Measurements from ENCODE around the gene ZNF362.
A peak's percentile ranks its signal among the peaks of the same experiment; 100 is the strongest.

Gene ZNF362

GRCh38 chr1:33269621-33270020, 13.3 kb downstream of the ZNF362 start:
- no peak for DNase-seq

GRCh38 chr1:33270379-33270778, 14.1 kb downstream of the ZNF362 start:
- DNase-seq, result no peak

GRCh38 chr1:33270808-33271465, 14.6 kb downstream of the ZNF362 start:
- no peak for DNase-seq

GRCh38 chr1:33271666-33272505, 15.6 kb downstream of the ZNF362 start:
- DNase-seq, result no peak

GRCh38 chr1:33272509-33272908, 16.2 kb downstream of the ZNF362 start:
- no peak for DNase-seq

- DNase-seq, result no peak
Observed at GRCh38 chr1:33272930-33273329, 16.6 kb downstream of the ZNF362 start.

- DNase-seq, result peak; percentile 33
Observed at GRCh38 chr1:33273406-33273805, 17.1 kb downstream of the ZNF362 start.

GRCh38 chr1:33273961-33274371, 17.7 kb downstream of the ZNF362 start:
- DNase-seq, result no peak

GRCh38 chr1:33274446-33274845, 18.2 kb downstream of the ZNF362 start:
- no peak for DNase-seq

- DNase-seq, result no peak
Observed at GRCh38 chr1:33275195-33275594, 18.9 kb downstream of the ZNF362 start.

GRCh38 chr1:33275706-33276572, 19.6 kb downstream of the ZNF362 start:
- DNase-seq, result no peak

- DNase-seq, result no peak
Observed at GRCh38 chr1:33276573-33277298, 20.4 kb downstream of the ZNF362 start.

- no peak for DNase-seq
Observed at GRCh38 chr1:33277488-33278084, 21.3 kb downstream of the ZNF362 start.

GRCh38 chr1:33280091-33280661, 23.9 kb downstream of the ZNF362 start:
- DNase-seq, result no peak

- no peak for DNase-seq
Observed at GRCh38 chr1:33281554-33282303, 25.4 kb downstream of the ZNF362 start.

GRCh38 chr1:33282791-33283190, 26.5 kb downstream of the ZNF362 start:
- DNase-seq, result no peak

- no peak for DNase-seq
Observed at GRCh38 chr1:33284049-33284448, 27.8 kb downstream of the ZNF362 start.

GRCh38 chr1:33286451-33287185, 30.3 kb downstream of the ZNF362 start:
- no peak for DNase-seq

GRCh38 chr1:33287317-33287716, 31.0 kb downstream of the ZNF362 start:
- no peak for DNase-seq

Data from NK-92 treated with Interleukin-12 subunit alpha and Interleukin-12 subunit beta, amount 100 ng/mL, for 24 hours (cell line).